Nephron (organoid): ENCODE results near the gene KCNQ1.

ENCODE experiments used
- H3K27ac Mint-ChIP-seq, 3 experiments: 2 replicates each; pipeline ENCODE4 v1.8.0; 2020; ENCODE audit warnings: mixed read lengths in 3 of 3, mild to moderate bottlenecking in 2 of 3, moderate library complexity in 1 of 3
- H3K27me3 Mint-ChIP-seq: 2 replicates; pipeline ENCODE4 v1.8.0; 2021; ENCODE audit warnings: low read depth, mild to moderate bottlenecking, moderate library complexity, mixed read lengths
- H3K36me3 Mint-ChIP-seq: 2 replicates; pipeline ENCODE4 v1.8.0; 2020; ENCODE audit warnings: low read depth, mixed read lengths
- H3K4me1 Mint-ChIP-seq: 2 replicates; pipeline ENCODE4 v1.8.0; 2020; ENCODE audit warnings: mixed read lengths
- H3K4me3 Mint-ChIP-seq, 3 experiments: 2 replicates each; pipeline ENCODE4 v1.8.0; 2020; ENCODE audit warnings: mild to moderate bottlenecking in 3 of 3, mixed read lengths in 3 of 3, moderate library complexity in 2 of 3
- H3K9me3 Mint-ChIP-seq: 2 replicates; pipeline ENCODE4 v1.8.0; 2020; ENCODE audit warnings: mixed read lengths
- CTCF ChIP-seq, 3 experiments: fragments of 200-600 bp; sonication (generic); IDR thresholded peaks; one replicate each; pipeline ENCODE4 v1.5.0; 2021; ENCODE audit warnings: antibody characterized with exemption in 3 of 3; ENCODE audit not compliant: unreplicated experiment in 3 of 3

KCNQ1 gene

GRCh38 chr11:2412323-2412722 lies 32.5 kb upstream of the KCNQ1 start:
- Mint-ChIP-seq H3K27ac (peak overlapping the region; percentile 50 to 99 (median 84)), H3K36me3 (no peaks in the 10 kb centered on the region), H3K9me3 (no peaks in the 10 kb centered on the region), H3K27me3 (no peaks in the 10 kb centered on the region), H3K4me3 (no peak overlapping the region), H3K4me1 (peaks cover 15% of the 10 kb centered on the region)
- no peak for TF ChIP-seq CTCF (IDR thresholded peaks at IDR 0.05; ENCODE audit: unreplicated experiment in 3 of 3)

- Mint-ChIP-seq H3K27me3 (no peaks in the 10 kb centered on the region), H3K27ac (no peak overlapping the region), H3K9me3 (no peaks in the 10 kb centered on the region)
Observed at GRCh38 chr11:2413742-2414579, 30.8 kb upstream of the KCNQ1 start.

GRCh38 chr11:2414616-2415015 lies 30.2 kb upstream of the KCNQ1 start:
- H3K27ac Mint-ChIP-seq: no peak overlapping the region
- no peaks in the 10 kb centered on the region for H3K9me3 Mint-ChIP-seq
- no peak for TF ChIP-seq CTCF (IDR thresholded peaks at IDR 0.05; ENCODE audit: unreplicated experiment in 3 of 3)
- no peak overlapping the region for H3K4me3 Mint-ChIP-seq
- H3K27me3 Mint-ChIP-seq: no peaks in the 10 kb centered on the region
- no peaks in the 10 kb centered on the region for H3K4me1 Mint-ChIP-seq
- no peaks in the 10 kb centered on the region for H3K36me3 Mint-ChIP-seq

More at GRCh38 chr11:2413742-2414579, 30.8 kb upstream of the KCNQ1 start:
- Mint-ChIP-seq H3K4me3 (no peak overlapping the region), H3K4me1 (peaks cover 6% of the 10 kb centered on the region), H3K36me3 (no peaks in the 10 kb centered on the region)
- TF ChIP-seq CTCF (IDR thresholded peaks at IDR 0.05; ENCODE audit: unreplicated experiment in 3 of 3): no peak

- H3K27me3 Mint-ChIP-seq: no peaks in the 10 kb centered on the region
- H3K9me3 Mint-ChIP-seq: no peaks in the 10 kb centered on the region
- H3K36me3 Mint-ChIP-seq: no peaks in the 10 kb centered on the region
- H3K4me3 Mint-ChIP-seq: no peak overlapping the region
- no peaks in the 10 kb centered on the region for H3K4me1 Mint-ChIP-seq
- H3K27ac Mint-ChIP-seq: peak overlapping the region in 1 of 3 experiments; percentile 51
- no peak for TF ChIP-seq CTCF (IDR thresholded peaks at IDR 0.05; ENCODE audit: unreplicated experiment in 3 of 3)
Observed at GRCh38 chr11:2415171-2415570, 29.6 kb upstream of the KCNQ1 start.

- no peak for TF ChIP-seq CTCF (IDR thresholded peaks at IDR 0.05; ENCODE audit: unreplicated experiment in 3 of 3)
- Mint-ChIP-seq H3K27ac (peak overlapping the region in 1 of 3 experiments; percentile 75), H3K9me3 (no peaks in the 10 kb centered on the region), H3K27me3 (no peaks in the 10 kb centered on the region), H3K4me3 (no peak overlapping the region), H3K36me3 (no peaks in the 10 kb centered on the region), H3K4me1 (no peaks in the 10 kb centered on the region)
Observed at GRCh38 chr11:2415601-2416380, 29.0 kb upstream of the KCNQ1 start.
